NCI-H146 treated with DMSO at 0.1 percent for 48 hours (cell line): ENCODE data around the gene ANGPTL8.

ENCODE experiments used
- DNase-seq: peaks from one replicate; lab custom pipeline; 2025; ENCODE audit not compliant: unreplicated experiment; lab: John Stamatoyannopoulos, UW

The ANGPTL8 gene

DNA sequence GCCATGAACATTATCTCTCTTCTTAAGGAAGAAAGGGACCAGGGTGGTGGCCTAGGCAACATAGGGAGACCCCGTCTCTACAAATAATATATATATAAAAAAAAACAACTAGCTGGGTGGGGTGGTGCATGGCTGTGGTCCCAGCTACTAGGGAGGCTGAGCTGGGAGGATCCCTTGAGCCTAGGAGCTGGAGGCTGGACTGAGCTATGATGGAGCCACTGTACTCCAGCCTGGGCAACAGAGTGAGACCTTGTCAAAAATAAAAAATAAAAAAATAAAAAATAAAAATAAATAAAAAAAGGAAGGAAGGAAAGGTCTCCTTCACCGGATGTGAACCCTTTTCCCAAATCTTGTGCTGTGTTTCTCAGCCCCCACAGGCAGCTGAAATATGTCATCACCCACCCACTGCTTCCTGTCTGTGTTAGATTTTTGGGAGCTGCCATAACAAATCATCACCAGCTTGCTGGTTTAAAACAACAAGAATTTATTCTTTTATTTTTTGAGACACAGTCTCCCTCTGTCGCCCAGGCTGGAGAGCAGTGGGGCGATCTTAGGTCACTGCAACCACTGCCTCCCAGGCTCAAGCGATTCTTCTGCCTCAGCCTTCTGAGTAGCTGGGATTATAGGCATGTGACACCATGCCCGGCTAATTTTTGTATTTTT, 47.0 kb downstream of the ANGPTL8 start:
- DNase-seq = no peak

DNA sequence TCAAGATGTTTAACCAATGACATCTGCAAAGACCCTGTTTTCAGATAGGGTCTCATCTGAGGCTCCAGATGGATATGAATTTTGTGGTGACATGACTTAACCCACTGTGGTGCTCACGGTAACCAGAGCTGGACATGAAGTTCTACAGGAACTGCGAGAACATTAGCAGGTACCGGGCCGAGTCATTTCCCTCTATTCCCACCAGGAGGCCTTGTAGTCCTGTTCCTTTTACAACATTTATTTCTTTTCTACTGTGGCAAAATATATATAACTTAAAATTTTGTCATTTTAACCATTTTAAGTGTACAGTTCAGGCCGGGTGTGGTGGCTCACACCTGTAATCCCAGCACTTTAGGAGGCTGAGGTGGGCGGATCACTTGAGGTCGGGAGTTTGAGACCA, 48.9 kb downstream of the ANGPTL8 start:
- DNase-seq = no peak

DNA sequence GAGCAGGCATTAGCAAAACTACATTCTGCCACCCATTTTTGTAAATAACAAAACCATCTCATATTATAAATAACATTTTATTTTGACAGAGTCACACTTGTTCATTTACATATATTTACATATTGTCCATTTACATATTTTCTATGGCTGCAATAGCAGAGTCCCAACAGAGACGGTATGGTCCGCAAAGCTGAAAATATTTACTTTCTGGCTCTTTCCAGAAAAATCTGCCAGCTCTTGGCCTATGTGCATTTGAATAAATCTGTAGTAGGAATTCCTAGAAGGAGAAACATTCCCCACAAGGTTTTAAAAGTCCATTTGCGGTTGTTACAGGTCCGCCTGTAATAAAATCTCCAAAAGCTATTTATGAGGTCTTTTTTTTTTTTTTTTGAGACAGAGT, 50.8 kb downstream of the ANGPTL8 start:
- no peak for DNase-seq

DNA sequence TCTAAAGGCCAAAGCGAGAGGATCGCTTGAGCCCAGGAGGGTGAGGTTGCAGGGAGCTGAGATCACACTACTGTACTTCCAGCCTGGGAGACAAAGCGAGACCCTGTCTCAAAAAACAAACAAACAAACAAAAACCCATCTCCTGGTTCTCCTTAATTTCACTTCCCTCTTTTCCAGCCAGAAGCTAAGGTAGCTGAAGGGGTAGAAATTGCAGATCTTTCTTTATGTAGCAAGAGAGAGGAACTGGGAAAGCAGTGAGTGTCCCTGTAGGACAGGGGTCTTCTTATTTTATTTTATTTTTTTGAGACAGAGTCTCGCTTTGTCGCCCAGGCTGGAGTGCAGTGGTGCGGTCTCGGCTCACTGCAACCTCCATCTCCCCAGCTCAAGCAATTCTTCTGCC, 52.0 kb downstream of the ANGPTL8 start:
- DNase-seq = no peak
